ENCODE data around the gene WNT4.

The WNT4 gene

GRCh38 chr1:22171951-22172715 is 29.2 kb upstream of the WNT4 start:
- no peaks in the 10 kb centered on the region for H3K9me3 Mint-ChIP-seq
- no peaks in the 10 kb centered on the region for H3K36me3 Mint-ChIP-seq
- DNase-seq (ENCODE audit: low spot score in 2 of 2) = no peak
- no peak overlapping the region for H3K27ac Mint-ChIP-seq
- H3K4me3 Mint-ChIP-seq = no peak overlapping the region
- H3K4me1 Mint-ChIP-seq = peaks cover 13% of the 10 kb centered on the region
- no peak for ATAC-seq

GRCh38 chr1:22169816-22170215 is 26.9 kb upstream of the WNT4 start:
- Mint-ChIP-seq H3K27ac (no peak overlapping the region), H3K9me3 (no peaks in the 10 kb centered on the region), H3K4me3 (no peak overlapping the region), H3K36me3 (no peaks in the 10 kb centered on the region), H3K4me1 (peaks cover 7% of the 10 kb centered on the region)
- ATAC-seq (no peak), DNase-seq (ENCODE audit: low spot score in 2 of 2) (no peak)

GRCh38 chr1:22168412-22168973 is 25.6 kb upstream of the WNT4 start:
- DNase-seq (ENCODE audit: low spot score in 2 of 2) (no peak), ATAC-seq (no peak)
- Mint-ChIP-seq H3K9me3 (no peaks in the 10 kb centered on the region), H3K27ac (no peak overlapping the region), H3K4me3 (no peak overlapping the region), H3K36me3 (no peaks in the 10 kb centered on the region), H3K4me1 (peaks cover 7% of the 10 kb centered on the region)

GRCh38 chr1:22166439-22166838 is 23.5 kb upstream of the WNT4 start:
- ATAC-seq = no peak
- Mint-ChIP-seq H3K4me3 (no peak overlapping the region), H3K9me3 (no peaks in the 10 kb centered on the region), H3K4me1 (peaks cover 7% of the 10 kb centered on the region), H3K27ac (no peak overlapping the region), H3K36me3 (no peaks in the 10 kb centered on the region)
- DNase-seq (ENCODE audit: low spot score in 2 of 2) = no peak

- DNase-seq (ENCODE audit: low spot score in 2 of 2) = no peak
- Mint-ChIP-seq H3K4me1 (peaks cover 7% of the 10 kb centered on the region), H3K27ac (no peak overlapping the region), H3K36me3 (no peaks in the 10 kb centered on the region), H3K4me3 (no peak overlapping the region), H3K9me3 (no peaks in the 10 kb centered on the region)
- no peak for ATAC-seq
Measured at GRCh38 chr1:22164841-22165808, 22.2 kb upstream of the WNT4 start.

- H3K4me1 Mint-ChIP-seq = peaks cover 2% of the 10 kb centered on the region
- DNase-seq (ENCODE audit: low spot score in 2 of 2) (no peak), ATAC-seq (no peak)
- H3K4me3 Mint-ChIP-seq = no peak overlapping the region
- H3K27ac Mint-ChIP-seq = no peak overlapping the region
- no peaks in the 10 kb centered on the region for H3K9me3 Mint-ChIP-seq
- no peaks in the 10 kb centered on the region for H3K36me3 Mint-ChIP-seq
Measured at GRCh38 chr1:22163564-22163963, 20.7 kb upstream of the WNT4 start.

- no peak overlapping the region for H3K4me3 Mint-ChIP-seq
- no peaks in the 10 kb centered on the region for H3K9me3 Mint-ChIP-seq
- no peaks in the 10 kb centered on the region for H3K4me1 Mint-ChIP-seq
- no peaks in the 10 kb centered on the region for H3K36me3 Mint-ChIP-seq
- no peak overlapping the region for H3K27ac Mint-ChIP-seq
- DNase-seq (ENCODE audit: low spot score in 2 of 2) (no peak), ATAC-seq (no peak)
Measured at GRCh38 chr1:22163137-22163536, 20.2 kb upstream of the WNT4 start.

- ATAC-seq (no peak), DNase-seq (ENCODE audit: low spot score in 2 of 2) (no peak)
- H3K9me3 Mint-ChIP-seq = no peaks in the 10 kb centered on the region
- H3K4me3 Mint-ChIP-seq = no peak overlapping the region
- H3K4me1 Mint-ChIP-seq = no peaks in the 10 kb centered on the region
- H3K36me3 Mint-ChIP-seq = no peaks in the 10 kb centered on the region
- no peak overlapping the region for H3K27ac Mint-ChIP-seq
Measured at GRCh38 chr1:22159891-22160290, 17.0 kb upstream of the WNT4 start.

GRCh38 chr1:22158654-22159053 is 15.8 kb upstream of the WNT4 start:
- Mint-ChIP-seq H3K4me3 (no peak overlapping the region), H3K4me1 (peaks cover 5% of the 10 kb centered on the region), H3K36me3 (no peaks in the 10 kb centered on the region), H3K9me3 (no peaks in the 10 kb centered on the region), H3K27ac (no peak overlapping the region)
- DNase-seq (ENCODE audit: low spot score in 2 of 2) (no peak), ATAC-seq (no peak)

- Mint-ChIP-seq H3K27ac (no peak overlapping the region), H3K36me3 (no peaks in the 10 kb centered on the region), H3K9me3 (no peaks in the 10 kb centered on the region), H3K4me3 (no peak overlapping the region), H3K4me1 (peaks cover 11% of the 10 kb centered on the region)
- DNase-seq (ENCODE audit: low spot score in 2 of 2) (no peak), ATAC-seq (no peak)
Measured at GRCh38 chr1:22157359-22157966, 14.6 kb upstream of the WNT4 start.

GRCh38 chr1:22155517-22155916 is 12.6 kb upstream of the WNT4 start:
- ATAC-seq (no peak), DNase-seq (ENCODE audit: low spot score in 2 of 2) (no peak)
- H3K27ac Mint-ChIP-seq = no peak overlapping the region
- H3K4me1 Mint-ChIP-seq = peaks cover 11% of the 10 kb centered on the region
- H3K36me3 Mint-ChIP-seq = no peaks in the 10 kb centered on the region
- H3K4me3 Mint-ChIP-seq = no peak overlapping the region
- no peaks in the 10 kb centered on the region for H3K9me3 Mint-ChIP-seq

- no peak overlapping the region for H3K27ac Mint-ChIP-seq
- no peaks in the 10 kb centered on the region for H3K9me3 Mint-ChIP-seq
- no peak overlapping the region for H3K4me3 Mint-ChIP-seq
- H3K36me3 Mint-ChIP-seq = no peaks in the 10 kb centered on the region
- peaks cover 11% of the 10 kb centered on the region for H3K4me1 Mint-ChIP-seq
- ATAC-seq (no peak), DNase-seq (ENCODE audit: low spot score in 2 of 2) (no peak)
Measured at GRCh38 chr1:22154626-22155025, 11.7 kb upstream of the WNT4 start.

- H3K36me3 Mint-ChIP-seq = no peaks in the 10 kb centered on the region
- peaks cover 11% of the 10 kb centered on the region for H3K4me1 Mint-ChIP-seq
- H3K27ac Mint-ChIP-seq = no peak overlapping the region
- no peak for DNase-seq (ENCODE audit: low spot score in 2 of 2)
- ATAC-seq = no peak
- H3K9me3 Mint-ChIP-seq = no peaks in the 10 kb centered on the region
- no peak overlapping the region for H3K4me3 Mint-ChIP-seq
Measured at GRCh38 chr1:22153660-22154437, 11.0 kb upstream of the WNT4 start.

- Mint-ChIP-seq H3K9me3 (no peaks in the 10 kb centered on the region), H3K4me1 (peaks cover 11% of the 10 kb centered on the region)
- ATAC-seq = no peak
Measured at GRCh38 chr1:22150923-22151322, 8.0 kb upstream of the WNT4 start.

More at GRCh38 chr1:22150923-22151322, 8.0 kb upstream of the WNT4 start:
- Mint-ChIP-seq H3K36me3 (no peaks in the 10 kb centered on the region), H3K27ac (no peak overlapping the region), H3K4me3 (no peak overlapping the region)
- no peak for DNase-seq (ENCODE audit: low spot score in 2 of 2)

Measured in stimulated activated effector memory CD8-positive, alpha-beta T cell treated with anti-CD3 and anti-CD28 coated beads, Interleukin-12 subunit alpha, Interleukin-12 subunit beta, amount 100 ng/mL, for 72 hours (primary cell).